ENCODE data around the gene CDH4. TPM values are rescaled to one million over a fixed set of nuclear protein-coding genes. Genes with fewer than 3 reads are reported as not detected.
A peak's percentile ranks its signal among the peaks of the same experiment; 100 is the strongest.

CDH4 gene
- total RNA-seq, 2 experiments from 2014 or later: 0.06 to 0.08 TPM

GRCh38 chr20:61710108-61710507 is 458.0 kb downstream of the CDH4 start:
- Mint-ChIP-seq H3K4me1 (no peaks in the 10 kb centered on the region), H3K27me3 (no peaks in the 10 kb centered on the region), H3K27ac (no peak overlapping the region), H3K9me3 (peaks cover 3% of the 10 kb centered on the region), H3K36me3 (peaks cover 4% of the 10 kb centered on the region), H3K4me3 (no peak overlapping the region)
- DNase-seq: no peak

GRCh38 chr20:61712688-61713087 is 460.6 kb downstream of the CDH4 start:
- Mint-ChIP-seq H3K36me3 (peaks cover 4% of the 10 kb centered on the region), H3K27ac (no peak overlapping the region), H3K4me1 (no peaks in the 10 kb centered on the region), H3K27me3 (no peaks in the 10 kb centered on the region), H3K9me3 (peaks cover 3% of the 10 kb centered on the region), H3K4me3 (no peak overlapping the region)
- no peak for DNase-seq

GRCh38 chr20:61718361-61719005 is 466.4 kb downstream of the CDH4 start:
- Mint-ChIP-seq H3K27me3 (no peaks in the 10 kb centered on the region), H3K27ac (peak overlapping the region; percentile 92), H3K4me1 (peaks cover 13% of the 10 kb centered on the region), H3K9me3 (no peaks in the 10 kb centered on the region), H3K36me3 (peaks cover 4% of the 10 kb centered on the region), H3K4me3 (peak overlapping the region; percentile 84)
- no peak for DNase-seq

GRCh38 chr20:61719691-61720347 is 467.8 kb downstream of the CDH4 start:
- Mint-ChIP-seq H3K4me1 (peaks cover 13% of the 10 kb centered on the region), H3K36me3 (no peaks in the 10 kb centered on the region), H3K27ac (peak overlapping the region; percentile 92), H3K4me3 (peak overlapping the region; percentile 84), H3K9me3 (no peaks in the 10 kb centered on the region), H3K27me3 (no peaks in the 10 kb centered on the region)
- peak; percentile 50 for DNase-seq

GRCh38 chr20:61720348-61720696 is 468.3 kb downstream of the CDH4 start:
- DNase-seq: no peak
- Mint-ChIP-seq H3K27ac (peak overlapping the region; percentile 92), H3K36me3 (no peaks in the 10 kb centered on the region), H3K27me3 (no peaks in the 10 kb centered on the region), H3K4me3 (peak overlapping the region; percentile 84), H3K9me3 (no peaks in the 10 kb centered on the region), H3K4me1 (peaks cover 13% of the 10 kb centered on the region)

GRCh38 chr20:61722146-61722678 is 470.2 kb downstream of the CDH4 start:
- no peaks in the 10 kb centered on the region for H3K27me3 Mint-ChIP-seq
- no peak overlapping the region for H3K27ac Mint-ChIP-seq
- no peak for DNase-seq
- H3K4me3 Mint-ChIP-seq: no peak overlapping the region
- H3K4me1 Mint-ChIP-seq: peaks cover 13% of the 10 kb centered on the region
- H3K36me3 Mint-ChIP-seq: no peaks in the 10 kb centered on the region
- H3K9me3 Mint-ChIP-seq: no peaks in the 10 kb centered on the region

- H3K36me3 Mint-ChIP-seq: no peaks in the 10 kb centered on the region
- no peak overlapping the region for H3K27ac Mint-ChIP-seq
- H3K4me1 Mint-ChIP-seq: peaks cover 11% of the 10 kb centered on the region
- no peak for DNase-seq
- no peaks in the 10 kb centered on the region for H3K27me3 Mint-ChIP-seq
- no peaks in the 10 kb centered on the region for H3K9me3 Mint-ChIP-seq
- no peak overlapping the region for H3K4me3 Mint-ChIP-seq
Observed at GRCh38 chr20:61723529-61724257, 471.6 kb downstream of the CDH4 start.

- Mint-ChIP-seq H3K4me3 (no peak overlapping the region), H3K9me3 (no peaks in the 10 kb centered on the region), H3K27ac (no peak overlapping the region), H3K27me3 (no peaks in the 10 kb centered on the region), H3K4me1 (peaks cover 9% of the 10 kb centered on the region), H3K36me3 (no peaks in the 10 kb centered on the region)
- DNase-seq: no peak
Observed at GRCh38 chr20:61724376-61724775, 472.3 kb downstream of the CDH4 start.

- Mint-ChIP-seq H3K4me3 (no peak overlapping the region), H3K36me3 (no peaks in the 10 kb centered on the region), H3K4me1 (peaks cover 1% of the 10 kb centered on the region), H3K27me3 (no peaks in the 10 kb centered on the region), H3K27ac (no peak overlapping the region), H3K9me3 (no peaks in the 10 kb centered on the region)
- DNase-seq: no peak
Observed at GRCh38 chr20:61725145-61725544, 473.1 kb downstream of the CDH4 start.

- no peak overlapping the region for H3K4me3 Mint-ChIP-seq
- no peaks in the 10 kb centered on the region for H3K36me3 Mint-ChIP-seq
- no peak for DNase-seq
- H3K9me3 Mint-ChIP-seq: no peaks in the 10 kb centered on the region
- H3K27me3 Mint-ChIP-seq: no peaks in the 10 kb centered on the region
- no peak overlapping the region for H3K27ac Mint-ChIP-seq
- H3K4me1 Mint-ChIP-seq: no peaks in the 10 kb centered on the region
Observed at GRCh38 chr20:61725966-61726365, 473.9 kb downstream of the CDH4 start.

- no peak overlapping the region for H3K4me3 Mint-ChIP-seq
- H3K9me3 Mint-ChIP-seq: no peaks in the 10 kb centered on the region
- no peak overlapping the region for H3K27ac Mint-ChIP-seq
- no peaks in the 10 kb centered on the region for H3K27me3 Mint-ChIP-seq
- H3K36me3 Mint-ChIP-seq: no peaks in the 10 kb centered on the region
- H3K4me1 Mint-ChIP-seq: no peaks in the 10 kb centered on the region
- DNase-seq: no peak
Observed at GRCh38 chr20:61726979-61727378, 474.9 kb downstream of the CDH4 start.

GRCh38 chr20:61727761-61728160 is 475.7 kb downstream of the CDH4 start:
- Mint-ChIP-seq H3K27ac (no peak overlapping the region), H3K4me3 (no peak overlapping the region), H3K36me3 (no peaks in the 10 kb centered on the region), H3K9me3 (no peaks in the 10 kb centered on the region), H3K4me1 (no peaks in the 10 kb centered on the region), H3K27me3 (no peaks in the 10 kb centered on the region)
- DNase-seq: no peak

- no peaks in the 10 kb centered on the region for H3K9me3 Mint-ChIP-seq
- no peaks in the 10 kb centered on the region for H3K36me3 Mint-ChIP-seq
- H3K4me1 Mint-ChIP-seq: no peaks in the 10 kb centered on the region
- no peak for DNase-seq
- H3K4me3 Mint-ChIP-seq: no peak overlapping the region
- H3K27me3 Mint-ChIP-seq: no peaks in the 10 kb centered on the region
- no peak overlapping the region for H3K27ac Mint-ChIP-seq
Observed at GRCh38 chr20:61728326-61728725, 476.3 kb downstream of the CDH4 start.

- Mint-ChIP-seq H3K9me3 (no peaks in the 10 kb centered on the region), H3K4me3 (no peak overlapping the region), H3K27ac (no peak overlapping the region), H3K36me3 (no peaks in the 10 kb centered on the region), H3K4me1 (no peaks in the 10 kb centered on the region), H3K27me3 (no peaks in the 10 kb centered on the region)
- DNase-seq: no peak
Observed at GRCh38 chr20:61728786-61729770, 477.0 kb downstream of the CDH4 start.

All from activated naive CD8-positive, alpha-beta T cell treated with anti-CD3 and anti-CD28 coated beads for 36 hours (primary cell).